Fibroblast of mammary gland (primary cell): ENCODE measurements around the gene SPRR2E.
"Not testable (repeated sequence)": the region's sequence is repeated elsewhere in the genome, so short reads cannot be mapped to it uniquely, and the experiment has no call there.

Experiments
- DNase-seq: peaks from one replicate; pipeline ENCODE4 v3.0.0-alpha.2; 2010; ENCODE audit warnings: low read depth
- H3K4me3 ChIP-seq: 2 replicates; pipeline ENCODE4 v1.5.1; 2011; ENCODE audit warnings: low read depth, mild to moderate bottlenecking, low read length, moderate library complexity; ENCODE audit not compliant: control insufficient read depth
- CTCF ChIP-seq: conservative IDR thresholded peaks from 2 replicates; pipeline ENCODE4 v1.5.1; 2011; ENCODE audit warnings: low read depth, low read length, inconsistent platforms; ENCODE audit not compliant: control insufficient read depth, insufficient read depth

SPRR2E gene

GRCh38 chr1:153094426-153094825, at the start of gene SPRR2E:
TSS of gene SPRR2E (minus strand) at chr1:153094526. CDS start at chr1:153093751, 775 bp downstream.
- DNase-seq, result no peak
- no peak within 1 kb of the TSS for H3K4me3 ChIP-seq
- no peak for TF ChIP-seq CTCF

- H3K4me3 ChIP-seq, result no peak overlapping the region
- no peak for DNase-seq
- no peak for TF ChIP-seq CTCF
Measured at GRCh38 chr1:153141377-153141776, 47.1 kb upstream of the SPRR2E start.

- TF ChIP-seq CTCF, result no peak
- no peak overlapping the region for H3K4me3 ChIP-seq
- DNase-seq, result no peak
Measured at GRCh38 chr1:153140484-153140883, 46.2 kb upstream of the SPRR2E start.

GRCh38 chr1:153133743-153134142, 39.4 kb upstream of the SPRR2E start:
- no peak for TF ChIP-seq CTCF
- DNase-seq, result no peak
- H3K4me3 ChIP-seq, result no peak overlapping the region

- no peak for TF ChIP-seq CTCF
- no peak for DNase-seq
- no peak overlapping the region for H3K4me3 ChIP-seq
Measured at GRCh38 chr1:153133267-153133666, 38.9 kb upstream of the SPRR2E start.

GRCh38 chr1:153128688-153129087, 34.4 kb upstream of the SPRR2E start:
- not testable (repeated sequence) for H3K4me3 ChIP-seq, DNase-seq

- H3K4me3 ChIP-seq, result no peak overlapping the region
- TF ChIP-seq CTCF, result no peak
- no peak for DNase-seq
Measured at GRCh38 chr1:153127296-153127695, 33.0 kb upstream of the SPRR2E start.
